Choroid plexus epithelial cell (primary cell): Measurements from ENCODE around the gene BFSP1.
A peak's percentile ranks its signal among the peaks of the same experiment; 100 is the strongest.

Experiments used
- DNase-seq: peaks from one replicate; pipeline ENCODE4 v3.0.0-alpha.2; 2010; ENCODE audit warnings: low read depth
- H3K4me3 ChIP-seq: 2 replicates; pipeline ENCODE4 v1.5.1; 2011; ENCODE audit warnings: low read depth, mild to moderate bottlenecking, control low read depth, low read length, moderate library complexity
- TF ChIP-seq, protein P1 (sequence below): conservative IDR thresholded peaks from 2 replicates; pipeline ENCODE4 v1.5.1; 2011; ENCODE audit warnings: low read depth, mild to moderate bottlenecking, control low read depth, inconsistent platforms, low read length, moderate library complexity

Gene BFSP1

GRCh38 chr20:17533396-17533795 lies 2.2 kb upstream of the BFSP1 start:
- H3K4me3 ChIP-seq, result no peak overlapping the region
- TF ChIP-seq, protein P1, sequence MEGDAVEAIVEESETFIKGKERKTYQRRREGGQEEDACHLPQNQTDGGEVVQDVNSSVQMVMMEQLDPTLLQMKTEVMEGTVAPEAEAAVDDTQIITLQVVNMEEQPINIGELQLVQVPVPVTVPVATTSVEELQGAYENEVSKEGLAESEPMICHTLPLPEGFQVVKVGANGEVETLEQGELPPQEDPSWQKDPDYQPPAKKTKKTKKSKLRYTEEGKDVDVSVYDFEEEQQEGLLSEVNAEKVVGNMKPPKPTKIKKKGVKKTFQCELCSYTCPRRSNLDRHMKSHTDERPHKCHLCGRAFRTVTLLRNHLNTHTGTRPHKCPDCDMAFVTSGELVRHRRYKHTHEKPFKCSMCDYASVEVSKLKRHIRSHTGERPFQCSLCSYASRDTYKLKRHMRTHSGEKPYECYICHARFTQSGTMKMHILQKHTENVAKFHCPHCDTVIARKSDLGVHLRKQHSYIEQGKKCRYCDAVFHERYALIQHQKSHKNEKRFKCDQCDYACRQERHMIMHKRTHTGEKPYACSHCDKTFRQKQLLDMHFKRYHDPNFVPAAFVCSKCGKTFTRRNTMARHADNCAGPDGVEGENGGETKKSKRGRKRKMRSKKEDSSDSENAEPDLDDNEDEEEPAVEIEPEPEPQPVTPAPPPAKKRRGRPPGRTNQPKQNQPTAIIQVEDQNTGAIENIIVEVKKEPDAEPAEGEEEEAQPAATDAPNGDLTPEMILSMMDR, result no peak
- peak; percentile 82 for DNase-seq

GRCh38 chr20:17531665-17532025 lies 466 bp upstream of the BFSP1 start:
- H3K4me3 ChIP-seq, result peak overlapping the region; percentile 56
- TF ChIP-seq, protein P1, result no peak

GRCh38 chr20:17530153-17530552 lies 1.0 kb downstream of the BFSP1 start:
- no peak for DNase-seq
- H3K4me3 ChIP-seq, result no peak overlapping the region
- TF ChIP-seq, protein P1, result no peak

More at GRCh38 chr20:17531665-17532025, 466 bp upstream of the BFSP1 start:
- DNase-seq, result no peak

- TF ChIP-seq, protein P1, result no peak
- DNase-seq, result no peak
- no peak overlapping the region for H3K4me3 ChIP-seq
Measured at GRCh38 chr20:17529586-17529985, 1.6 kb downstream of the BFSP1 start.

DNA sequence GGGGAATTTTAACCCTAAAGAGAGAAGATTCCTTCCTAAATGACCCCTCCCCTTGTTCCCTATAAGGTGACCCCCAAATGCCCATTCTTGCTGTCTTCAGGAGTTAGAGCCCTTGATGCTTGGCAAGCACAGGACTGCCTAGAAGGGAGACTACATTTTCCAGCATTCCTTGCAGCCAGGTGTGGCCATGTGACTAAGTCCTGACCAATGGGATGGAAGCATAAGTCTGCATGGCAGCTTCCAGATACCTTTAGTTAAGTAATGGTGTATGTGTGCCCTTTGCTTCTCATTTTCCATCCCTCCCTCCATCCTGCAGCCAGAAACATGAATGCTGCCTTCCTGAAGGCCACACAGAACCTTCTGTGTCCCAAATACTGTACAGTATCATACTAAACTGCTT lies 5.5 kb downstream of the BFSP1 start:
- peak; percentile 65 for DNase-seq
- H3K4me3 ChIP-seq, result no peak overlapping the region
- TF ChIP-seq, protein P1, result no peak

- TF ChIP-seq, protein P1, result no peak
- DNase-seq, result no peak
- H3K4me3 ChIP-seq, result no peak overlapping the region
Measured at GRCh38 chr20:17525132-17525531, 6.0 kb downstream of the BFSP1 start.

DNA sequence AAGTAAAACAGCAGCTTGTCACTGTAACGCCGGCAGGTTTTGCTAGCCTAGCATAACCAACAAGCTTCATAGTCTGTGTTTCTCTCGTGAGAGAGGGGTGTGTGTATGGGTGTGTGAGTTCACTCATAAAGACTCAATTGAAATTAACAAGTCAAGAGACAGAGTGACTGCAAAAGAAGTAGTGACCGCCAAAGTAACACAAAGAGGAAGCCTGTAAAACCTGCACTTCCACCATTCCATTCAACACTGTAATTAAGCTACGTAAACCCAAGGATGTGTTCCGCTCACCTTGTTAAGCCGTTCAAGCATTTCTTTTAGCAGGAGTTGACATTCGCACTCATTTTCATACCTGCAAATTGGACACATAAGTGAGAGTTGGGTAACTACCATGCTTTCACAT lies 6.6 kb downstream of the BFSP1 start:
- TF ChIP-seq, protein P1, result no peak
- no peak overlapping the region for H3K4me3 ChIP-seq
- no peak for DNase-seq
